Naive thymus-derived CD8-positive, alpha-beta T cell (primary cell): Measurements from ENCODE around the gene DHX30. TPM values are rescaled to one million over a fixed set of nuclear protein-coding genes. Genes with fewer than 3 reads are reported as not detected.

Experiments used
- ATAC-seq, 2 donors: fragments of 150-1000 bp; cut with Tn5 transposase in 1 of 2; sonication (Bioruptor Pico), chemical (Tn5 transposase) in 1 of 2; 1 replicate in 1 of 2; 2 replicates in 1 of 2; pipeline ENCODE4 v1.10.0; 2021; ENCODE audit warnings: mild to moderate bottlenecking in 2 of 2, moderate library complexity in 2 of 2
- POLR2A ChIA-PET: fragments of 350-600 bp; sonication (Branson Sonifier 250); formaldehyde crosslinking; loops from one replicate; lab custom pipeline; 2021; ENCODE audit warnings: antibody characterized with exemption; lab: Charles Lee
- DNase-seq, 10 donors: peaks; one replicate each; pipeline versions ENCODE4 v3.0.0 to v3.0.0-alpha.2; 2020 to 2022
- H3K27ac Mint-ChIP-seq, 10 donors: one replicate each; pipeline ENCODE4 v1.8.0; 2020 to 2022; ENCODE audit warnings: mild to moderate bottlenecking in 10 of 10, mixed read lengths in 10 of 10, moderate library complexity in 4 of 10, inconsistent platforms in 1 of 10
- H3K27me3 Mint-ChIP-seq, 5 donors: one replicate each; pipeline ENCODE4 v1.8.0; 2021 to 2022; ENCODE audit warnings: mixed read lengths in 5 of 5
- H3K36me3 Mint-ChIP-seq, 3 donors: one replicate each; pipeline ENCODE4 v1.8.0; 2020 to 2022; ENCODE audit warnings: mixed read lengths in 3 of 3, mild to moderate bottlenecking in 2 of 3, inconsistent platforms in 1 of 3
- H3K4me1 Mint-ChIP-seq, 4 donors: one replicate each; pipeline ENCODE4 v1.8.0; 2021 to 2022; ENCODE audit warnings: mixed read lengths in 4 of 4
- H3K4me3 Mint-ChIP-seq, 10 donors: one replicate each; pipeline ENCODE4 v1.8.0; 2020 to 2022; ENCODE audit warnings: mild to moderate bottlenecking in 10 of 10, mixed read lengths in 10 of 10, moderate library complexity in 6 of 10, inconsistent platforms in 1 of 10
- H3K9me3 Mint-ChIP-seq, 9 donors: one replicate each; pipeline ENCODE4 v1.8.0; 2020 to 2022; ENCODE audit warnings: mixed read lengths in 9 of 9, mild to moderate bottlenecking in 3 of 9, inconsistent platforms in 1 of 9, moderate library complexity in 1 of 9
- polyA plus RNA-seq, 3 donors: library from polyadenylated mRNA; unstranded; fragments of 300-500 nt; fragmentation: Illumina TruSeq; gene quantifications; one replicate each; pipeline ENCODE4 v1.2.3, GENCODE V29; 2021
- total RNA-seq, 8 experiments: library from RNA in 2 of 8; stranded (reverse) in 2 of 8; gene quantifications; one replicate each; pipeline ENCODE4 v1.2.3 and lab custom pipeline; 2021 to 2026

The DHX30 gene
- total and polyA plus RNA-seq, 5 experiments from 2014 or later = 23.5 to 95.5 (median 43.6) TPM

- ATAC-seq (no peak), DNase-seq (no peak)
- Mint-ChIP-seq H3K36me3 (peaks cover 0 to 5% (median 0%) of the 10 kb centered on the region in 3 donors), H3K4me1 (no peaks in the 10 kb centered on the region), H3K9me3 (no peaks in the 10 kb centered on the region), H3K4me3 (no peak overlapping the region), H3K27me3 (no peaks in the 10 kb centered on the region), H3K27ac (peak overlapping the region in 4 of 10 donors; percentile 2 to 43 (median 22))
- POLR2A ChIA-PET = no interaction called here
These were observed 57.1 kb downstream of the DHX30 start for GRCh38 chr3:47859956-47860605.

- no peak overlapping the region for H3K4me3 Mint-ChIP-seq
- POLR2A ChIA-PET = no interaction called here
- H3K4me1 Mint-ChIP-seq = no peaks in the 10 kb centered on the region
- H3K27ac Mint-ChIP-seq = peak overlapping the region in 2 of 10 donors; percentile 14 to 59
- H3K36me3 Mint-ChIP-seq = peaks cover 0 to 20% (median 3%) of the 10 kb centered on the region in 3 donors
- ATAC-seq (no peak), DNase-seq (no peak)
- no peaks in the 10 kb centered on the region for H3K9me3 Mint-ChIP-seq
- no peaks in the 10 kb centered on the region for H3K27me3 Mint-ChIP-seq
These were observed 60.6 kb downstream of the DHX30 start for GRCh38 chr3:47863391-47864128.

GRCh38 chr3:47865192-47865591 is 62.3 kb downstream of the DHX30 start:
- no peak for ATAC-seq
- Mint-ChIP-seq H3K27me3 (no peaks in the 10 kb centered on the region), H3K27ac (peak overlapping the region in 2 of 10 donors; percentile 48 to 74), H3K9me3 (no peaks in the 10 kb centered on the region), H3K36me3 (peaks cover 0 to 36% (median 17%) of the 10 kb centered on the region in 3 donors), H3K4me3 (no peak overlapping the region), H3K4me1 (no peaks in the 10 kb centered on the region)
- POLR2A ChIA-PET = interaction anchor here (0.6 kb wide), 1 partner anchor 26 kb away, joined by 6 read pairs; no protein-coding TSS in a partner anchor
- DNase-seq = no peak

DNA sequence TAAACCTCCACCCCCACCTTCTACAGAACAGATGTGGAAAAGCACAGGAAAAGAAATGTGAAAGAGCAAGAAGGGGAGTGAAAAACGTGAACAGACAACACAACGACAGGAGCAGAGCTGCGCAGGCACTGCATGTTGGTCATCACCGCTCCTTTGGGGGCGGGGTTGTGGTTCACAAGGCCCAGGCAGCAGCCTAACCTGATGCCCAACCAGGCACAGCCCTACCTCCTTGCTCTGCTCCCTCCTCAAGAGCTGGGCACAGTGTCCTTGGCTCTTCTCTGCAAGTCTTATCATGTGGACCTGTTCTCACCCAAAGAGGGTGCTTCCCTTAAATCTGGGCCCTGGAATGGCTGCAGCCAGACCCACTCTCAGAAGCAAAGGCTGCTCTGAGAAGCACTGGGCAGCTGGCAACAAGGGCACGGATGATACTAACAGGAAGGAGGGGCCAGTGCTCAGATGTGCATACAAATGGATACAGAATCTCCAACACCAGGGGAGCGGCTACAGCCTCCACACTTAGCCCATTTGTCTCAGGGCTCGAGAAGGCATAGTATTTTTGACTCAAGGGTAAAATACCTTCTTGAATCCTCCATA is 64.6 kb downstream of the DHX30 start:
- no peak for DNase-seq
- H3K4me1 Mint-ChIP-seq = no peaks in the 10 kb centered on the region
- no peak overlapping the region for H3K27ac Mint-ChIP-seq
- H3K9me3 Mint-ChIP-seq = no peaks in the 10 kb centered on the region
- POLR2A ChIA-PET = interaction anchor here (0.7 kb wide), 1 partner anchor 8 kb away, joined by 3 read pairs; no protein-coding TSS in a partner anchor
- no peak for ATAC-seq
- H3K36me3 Mint-ChIP-seq = peaks cover 0 to 56% (median 31%) of the 10 kb centered on the region in 3 donors
- H3K27me3 Mint-ChIP-seq = no peaks in the 10 kb centered on the region
- H3K4me3 Mint-ChIP-seq = no peak overlapping the region

GRCh38 chr3:47868306-47868705 is 65.4 kb downstream of the DHX30 start:
- H3K36me3 Mint-ChIP-seq = peaks cover 0 to 60% (median 31%) of the 10 kb centered on the region in 3 donors
- DNase-seq (no peak), ATAC-seq (no peak)
- no peak overlapping the region for H3K27ac Mint-ChIP-seq
- H3K4me1 Mint-ChIP-seq = no peaks in the 10 kb centered on the region
- no peaks in the 10 kb centered on the region for H3K9me3 Mint-ChIP-seq
- no peaks in the 10 kb centered on the region for H3K27me3 Mint-ChIP-seq
- POLR2A ChIA-PET = no interaction called here
- no peak overlapping the region for H3K4me3 Mint-ChIP-seq

- ATAC-seq = no peak
- no peak overlapping the region for H3K4me3 Mint-ChIP-seq
- POLR2A ChIA-PET = no interaction called here
- peaks cover 0 to 64% (median 34%) of the 10 kb centered on the region in 3 donors for H3K36me3 Mint-ChIP-seq
- H3K9me3 Mint-ChIP-seq = no peaks in the 10 kb centered on the region
- H3K27ac Mint-ChIP-seq = peak overlapping the region in 1 of 10 donors; percentile 64
- no peaks in the 10 kb centered on the region for H3K4me1 Mint-ChIP-seq
- no peaks in the 10 kb centered on the region for H3K27me3 Mint-ChIP-seq
- no peak for DNase-seq
These were observed 67.2 kb downstream of the DHX30 start for GRCh38 chr3:47870156-47870555.

GRCh38 chr3:47870702-47871260 is 67.8 kb downstream of the DHX30 start:
- Mint-ChIP-seq H3K4me1 (no peaks in the 10 kb centered on the region), H3K36me3 (peaks cover 0 to 62% (median 33%) of the 10 kb centered on the region in 3 donors), H3K27ac (peak overlapping the region in 1 of 10 donors; percentile 64), H3K4me3 (no peak overlapping the region), H3K9me3 (no peaks in the 10 kb centered on the region), H3K27me3 (no peaks in the 10 kb centered on the region)
- POLR2A ChIA-PET = no interaction called here
- ATAC-seq = no peak
- DNase-seq = no peak

GRCh38 chr3:47871389-47871788 is 68.5 kb downstream of the DHX30 start:
- peaks cover 0 to 56% (median 33%) of the 10 kb centered on the region in 3 donors for H3K36me3 Mint-ChIP-seq
- DNase-seq (no peak), ATAC-seq (no peak)
- no peaks in the 10 kb centered on the region for H3K9me3 Mint-ChIP-seq
- H3K27me3 Mint-ChIP-seq = no peaks in the 10 kb centered on the region
- H3K4me3 Mint-ChIP-seq = no peak overlapping the region
- POLR2A ChIA-PET = no interaction called here
- H3K4me1 Mint-ChIP-seq = no peaks in the 10 kb centered on the region
- H3K27ac Mint-ChIP-seq = no peak overlapping the region

DNA sequence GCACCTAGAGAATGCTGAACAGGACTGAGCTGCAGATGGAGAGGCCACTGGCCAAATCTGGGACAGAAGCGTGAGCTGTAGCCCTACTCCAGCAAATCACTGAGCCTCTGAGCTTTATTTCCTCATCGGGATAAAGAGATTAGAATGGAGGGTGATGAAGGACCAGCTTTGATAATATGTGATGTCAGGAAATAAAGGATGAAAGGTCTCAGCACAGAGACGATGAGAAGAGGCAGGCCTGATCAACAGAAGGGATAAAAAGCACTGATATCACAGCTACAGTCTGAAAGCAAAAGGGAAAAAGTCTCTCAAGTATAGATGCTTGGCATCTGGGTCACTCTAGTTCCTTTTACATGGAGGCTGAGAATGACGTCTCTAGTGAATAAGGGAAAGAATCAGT is 70.0 kb downstream of the DHX30 start:
- Mint-ChIP-seq H3K4me1 (peaks cover 7 to 10% (median 9%) of the 10 kb centered on the region in 4 donors), H3K27me3 (no peaks in the 10 kb centered on the region), H3K4me3 (no peak overlapping the region), H3K9me3 (no peaks in the 10 kb centered on the region), H3K36me3 (peaks cover 0 to 57% (median 33%) of the 10 kb centered on the region in 3 donors), H3K27ac (no peak overlapping the region)
- POLR2A ChIA-PET = interaction anchor here (0.5 kb wide), 1 partner anchor 45 kb away, joined by 4 read pairs; no protein-coding TSS in a partner anchor
- no peak for DNase-seq
- ATAC-seq = no peak

GRCh38 chr3:47874438-47874837 is 71.5 kb downstream of the DHX30 start:
- ATAC-seq = no peak
- POLR2A ChIA-PET = no interaction called here
- DNase-seq = no peak
- H3K4me3 Mint-ChIP-seq = no peak overlapping the region
- no peaks in the 10 kb centered on the region for H3K9me3 Mint-ChIP-seq
- no peak overlapping the region for H3K27ac Mint-ChIP-seq
- peaks cover 8 to 15% (median 11%) of the 10 kb centered on the region in 4 donors for H3K4me1 Mint-ChIP-seq
- H3K27me3 Mint-ChIP-seq = no peaks in the 10 kb centered on the region
- peaks cover 0 to 47% (median 26%) of the 10 kb centered on the region in 3 donors for H3K36me3 Mint-ChIP-seq

DNA sequence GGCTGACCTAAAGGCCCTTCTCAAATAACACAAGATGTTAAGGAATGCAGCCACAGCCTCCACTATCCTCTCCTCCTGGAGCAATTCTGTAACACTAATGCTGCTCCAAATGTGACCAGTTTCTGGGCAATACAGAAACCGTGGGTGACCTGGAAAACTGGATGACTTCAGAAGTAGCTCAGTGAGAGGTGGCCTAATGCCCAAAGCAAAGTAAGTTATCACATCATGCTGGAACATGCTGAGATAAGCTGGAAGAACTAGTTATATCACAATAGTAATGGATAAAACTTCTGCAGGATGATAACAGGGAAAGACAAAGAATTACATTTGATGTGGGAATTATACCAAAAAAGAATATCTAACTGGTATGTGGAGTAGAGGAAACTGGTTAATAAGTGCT is 72.0 kb downstream of the DHX30 start:
- Mint-ChIP-seq H3K4me1 (peaks cover 8 to 15% (median 11%) of the 10 kb centered on the region in 4 donors), H3K9me3 (no peaks in the 10 kb centered on the region), H3K36me3 (peaks cover 0 to 43% (median 21%) of the 10 kb centered on the region in 3 donors), H3K4me3 (no peak overlapping the region), H3K27me3 (no peaks in the 10 kb centered on the region), H3K27ac (peak overlapping the region in 1 of 10 donors; percentile 58)
- no peak for DNase-seq
- ATAC-seq = no peak
- POLR2A ChIA-PET = no interaction called here

- H3K4me3 Mint-ChIP-seq = no peak overlapping the region
- peaks cover 0 to 20% (median 5%) of the 10 kb centered on the region in 3 donors for H3K36me3 Mint-ChIP-seq
- H3K4me1 Mint-ChIP-seq = peaks cover 8 to 20% (median 12%) of the 10 kb centered on the region in 4 donors
- H3K27ac Mint-ChIP-seq = peak overlapping the region in 5 of 10 donors; percentile 19 to 79 (median 38)
- no peak for DNase-seq
- no peaks in the 10 kb centered on the region for H3K9me3 Mint-ChIP-seq
- no peak for ATAC-seq
- no peaks in the 10 kb centered on the region for H3K27me3 Mint-ChIP-seq
- POLR2A ChIA-PET = no interaction called here
These were observed 74.4 kb downstream of the DHX30 start for GRCh38 chr3:47877290-47877689.
